Measurements from ENCODE around the gene GPR155. TPM values are rescaled to one million over a fixed set of nuclear protein-coding genes. Genes with fewer than 3 reads are reported as not detected.
"Not testable (repeated sequence)": the region's sequence is repeated elsewhere in the genome, so short reads cannot be mapped to it uniquely, and the experiment has no call there.

The GPR155 gene
- total RNA-seq, 2 donors from 2014 or later = 2.3 to 4.1 TPM

DNA sequence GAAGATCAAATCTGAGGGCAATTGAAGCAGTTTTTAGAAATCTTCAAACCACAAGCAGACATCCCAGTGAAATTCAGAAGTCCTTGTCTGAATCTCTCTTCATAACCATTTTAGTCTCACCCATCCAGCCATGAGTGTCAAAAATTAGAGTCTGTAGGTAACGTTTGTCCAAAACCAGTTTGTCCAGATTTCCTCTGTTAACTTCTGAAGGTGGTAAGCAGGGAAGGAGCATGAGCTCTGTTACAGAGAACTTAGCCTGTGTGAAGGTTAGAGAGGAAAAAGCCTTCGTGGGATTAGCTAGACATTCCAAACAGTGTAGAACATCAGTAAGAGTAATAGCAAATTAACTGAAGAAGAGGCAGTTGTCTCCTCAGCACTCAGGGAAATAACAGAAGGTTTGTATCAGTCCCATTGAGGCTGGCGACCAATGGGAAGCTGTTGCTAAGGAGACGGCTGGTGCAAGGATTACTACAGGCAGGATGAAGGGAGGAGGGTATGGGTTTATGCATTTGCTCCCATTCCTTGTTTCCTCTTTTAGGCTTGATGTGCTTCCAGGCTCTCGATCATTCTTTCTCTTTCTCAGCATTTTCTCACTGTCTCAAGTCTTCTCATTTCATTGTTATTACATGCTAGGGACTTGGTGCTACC, 8.7 kb upstream of the GPR155 start:
- DNase-seq (no peak), ATAC-seq (no peak)
- intact Hi-C loops (cut with DNase I, micrococcal nuclease) = no loop called here

DNA sequence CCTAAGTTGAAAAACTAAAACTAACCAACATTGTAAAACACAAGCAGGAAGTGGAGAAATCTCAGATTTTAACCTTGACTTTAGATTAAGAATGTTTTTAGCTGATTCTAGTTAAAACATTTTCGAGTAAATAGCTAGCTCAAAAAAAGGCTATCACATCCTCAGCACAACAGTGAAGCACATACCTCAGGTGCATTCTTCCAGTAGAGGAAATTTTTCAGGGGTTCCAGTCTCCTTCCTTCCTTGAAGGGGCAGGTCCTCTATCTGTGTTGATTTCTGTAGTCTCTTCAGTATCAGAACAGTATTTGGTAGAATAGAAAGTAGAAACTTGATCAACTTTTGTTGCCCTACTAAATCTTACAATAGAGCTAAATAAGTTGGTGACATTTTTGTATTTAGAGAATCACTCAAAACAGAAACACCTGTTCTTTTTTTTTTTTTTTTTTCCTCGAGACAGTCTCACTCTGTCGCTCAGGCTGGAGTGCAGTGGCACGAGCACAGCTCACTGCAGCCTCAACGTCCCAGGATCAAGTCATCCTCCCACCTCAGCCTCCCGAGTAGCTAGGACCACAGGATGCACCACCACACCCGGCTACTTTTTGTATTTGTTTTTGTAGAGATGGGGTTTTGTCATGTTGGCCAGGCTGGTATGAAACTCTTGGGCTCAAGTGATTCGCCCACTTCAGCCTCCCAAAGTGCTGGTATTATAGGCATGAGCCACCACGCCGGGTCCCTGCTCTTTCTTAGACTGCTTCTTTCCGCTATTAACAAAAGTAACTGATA, 6.9 kb upstream of the GPR155 start:
- ATAC-seq (no peak), DNase-seq (peak in 1 of 2 donors; percentile 16)
- intact Hi-C loops (cut with DNase I, micrococcal nuclease) = no loop called here

DNA sequence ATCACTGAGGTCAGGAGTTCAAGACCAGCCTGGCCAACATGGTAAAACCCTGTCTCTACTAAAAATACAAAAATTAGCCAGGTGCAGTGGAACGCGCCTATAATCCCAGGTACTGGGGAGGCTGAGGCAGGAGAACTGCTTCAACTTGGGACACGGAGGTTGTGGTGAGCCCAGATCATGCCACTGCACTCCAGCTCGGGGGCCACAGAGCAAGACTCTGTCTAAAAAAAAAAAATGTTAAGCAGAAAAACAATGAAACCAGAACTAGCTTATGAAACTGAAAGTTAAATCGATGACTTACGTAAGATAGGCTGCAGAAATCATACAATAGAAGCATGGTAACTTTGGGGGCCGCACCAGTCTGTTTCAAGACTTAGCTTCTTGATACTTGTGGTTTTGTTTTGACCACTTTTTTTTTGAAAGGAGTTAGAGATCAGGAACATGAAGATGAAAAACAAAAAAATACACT, 6.2 kb upstream of the GPR155 start:
- intact Hi-C loops (cut with DNase I, micrococcal nuclease) = no loop called here
- ATAC-seq (peak; percentile 23), DNase-seq (peak; percentile 32 to 33)

DNA sequence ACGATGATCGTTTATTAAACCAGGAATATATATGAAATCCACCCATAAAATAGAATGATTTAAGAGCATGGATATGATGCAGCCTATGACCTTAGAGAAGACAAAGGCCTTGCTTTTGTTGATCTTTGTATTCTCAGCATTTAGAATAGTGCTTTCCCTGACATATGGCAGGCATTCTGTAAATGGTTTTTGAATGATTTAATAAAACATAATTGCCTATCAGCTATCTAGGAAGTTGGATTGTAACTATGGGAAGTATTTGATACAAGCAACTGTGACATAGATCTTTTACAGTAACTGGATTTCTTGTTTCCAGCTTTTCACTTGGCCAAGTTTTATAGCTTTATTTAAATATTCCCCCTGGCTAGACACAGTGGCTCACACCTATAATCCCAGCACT, 5.1 kb upstream of the GPR155 start:
- ATAC-seq (no peak), DNase-seq (no peak)
- intact Hi-C loops (cut with DNase I, micrococcal nuclease) = no loop called here

DNA sequence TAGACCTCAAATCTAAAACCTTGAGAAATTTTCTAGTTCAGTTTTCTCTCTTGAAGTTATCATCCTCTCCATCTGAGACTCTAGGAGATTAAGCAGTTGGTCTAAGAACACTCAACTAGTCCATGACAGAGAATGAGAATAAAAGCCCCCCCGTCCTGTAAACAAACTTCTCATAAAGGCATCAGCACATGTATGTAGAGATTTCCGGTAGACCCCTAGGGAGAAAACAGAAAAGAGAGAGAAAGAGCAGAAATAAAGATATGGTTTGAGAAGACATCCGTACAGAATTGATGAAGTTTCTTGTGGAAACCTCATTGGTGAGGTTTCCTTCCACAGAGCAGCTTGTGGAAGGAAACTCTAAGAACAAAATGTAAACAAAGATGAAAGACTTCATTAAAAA, 3.2 kb upstream of the GPR155 start:
- intact Hi-C loops (cut with DNase I, micrococcal nuclease) = no loop called here
- DNase-seq (no peak), ATAC-seq (no peak)

DNA sequence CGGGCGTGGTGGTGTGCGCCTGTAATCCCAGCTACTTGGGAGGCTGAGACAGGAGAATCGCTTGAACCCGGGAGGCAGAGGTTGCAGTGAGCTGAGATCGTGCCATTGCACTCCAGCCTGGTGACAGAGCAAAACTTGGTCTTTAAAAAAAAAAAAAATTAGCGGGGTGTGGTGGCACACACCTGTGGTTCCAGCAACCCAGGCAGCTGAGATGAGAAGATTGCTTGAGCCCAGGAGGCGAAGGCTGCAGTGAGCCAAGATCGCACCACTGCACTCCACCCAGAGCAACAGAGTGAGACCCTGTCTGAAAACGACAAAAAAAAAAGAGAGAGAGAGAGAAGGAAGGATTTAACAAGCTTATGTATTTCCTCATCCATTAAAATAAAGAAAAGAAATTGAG, 2.7 kb upstream of the GPR155 start:
- DNase-seq; ATAC-seq; intact Hi-C loops (cut with DNase I, micrococcal nuclease): not testable (repeated sequence)

DNA sequence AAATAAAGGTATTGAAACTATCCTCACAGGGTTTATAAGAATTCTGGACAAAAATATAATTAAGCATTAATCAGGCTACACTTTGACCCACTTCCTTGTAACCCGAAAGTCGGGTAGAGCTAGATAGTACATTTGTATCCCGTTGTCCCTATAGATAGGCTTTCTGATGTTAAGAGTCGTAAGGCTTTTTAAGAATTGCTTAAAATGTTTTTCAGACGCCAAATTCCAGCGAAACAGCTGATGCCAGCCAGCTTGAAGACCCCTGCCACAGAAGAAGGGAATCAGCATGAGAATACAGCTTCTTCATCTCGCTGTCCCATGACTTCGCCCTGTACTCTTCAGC, 962 bp upstream of the GPR155 start:
- no peak for DNase-seq
- ATAC-seq = no peak
- intact Hi-C loops (cut with DNase I, micrococcal nuclease) = no loop called here

DNA sequence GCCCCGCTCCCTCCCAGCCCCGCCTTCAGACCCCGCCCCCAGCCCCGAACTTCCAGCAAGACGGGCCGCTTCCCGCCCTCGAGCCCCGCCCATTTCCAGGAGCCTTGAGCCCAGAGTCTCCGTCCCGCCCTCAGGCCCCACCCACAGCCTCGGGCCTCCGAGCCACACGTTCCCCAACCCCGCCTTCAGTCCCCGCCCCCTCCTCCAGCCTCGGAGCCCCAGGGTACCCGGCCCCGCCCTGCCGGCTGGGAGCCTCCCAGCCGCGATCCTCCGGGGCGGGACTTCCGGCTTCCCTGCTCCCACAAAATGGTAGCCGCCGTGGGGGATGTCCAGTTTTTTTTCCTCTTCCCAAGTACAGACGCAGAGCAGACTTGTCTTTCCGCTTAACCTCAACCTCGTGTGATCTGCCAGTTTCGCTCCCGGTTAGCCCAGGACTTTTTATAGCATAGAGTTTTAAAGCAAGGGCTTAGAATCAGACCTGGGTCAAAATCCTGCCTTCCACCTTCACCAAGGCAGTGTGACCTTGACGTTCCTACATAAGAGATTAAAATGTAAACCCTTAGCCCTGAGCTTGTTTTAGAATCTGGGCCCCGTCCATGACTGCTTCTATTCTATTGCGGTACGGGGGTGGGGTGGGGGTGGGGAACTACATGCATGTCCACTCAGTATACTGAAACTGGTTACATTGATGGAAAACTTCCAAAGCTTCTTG, 435 bp upstream of the GPR155 start:
- peak; percentile 99 for ATAC-seq
- DNase-seq = peak; percentile 100
- intact Hi-C loops (cut with DNase I, micrococcal nuclease) = no loop called here

DNA sequence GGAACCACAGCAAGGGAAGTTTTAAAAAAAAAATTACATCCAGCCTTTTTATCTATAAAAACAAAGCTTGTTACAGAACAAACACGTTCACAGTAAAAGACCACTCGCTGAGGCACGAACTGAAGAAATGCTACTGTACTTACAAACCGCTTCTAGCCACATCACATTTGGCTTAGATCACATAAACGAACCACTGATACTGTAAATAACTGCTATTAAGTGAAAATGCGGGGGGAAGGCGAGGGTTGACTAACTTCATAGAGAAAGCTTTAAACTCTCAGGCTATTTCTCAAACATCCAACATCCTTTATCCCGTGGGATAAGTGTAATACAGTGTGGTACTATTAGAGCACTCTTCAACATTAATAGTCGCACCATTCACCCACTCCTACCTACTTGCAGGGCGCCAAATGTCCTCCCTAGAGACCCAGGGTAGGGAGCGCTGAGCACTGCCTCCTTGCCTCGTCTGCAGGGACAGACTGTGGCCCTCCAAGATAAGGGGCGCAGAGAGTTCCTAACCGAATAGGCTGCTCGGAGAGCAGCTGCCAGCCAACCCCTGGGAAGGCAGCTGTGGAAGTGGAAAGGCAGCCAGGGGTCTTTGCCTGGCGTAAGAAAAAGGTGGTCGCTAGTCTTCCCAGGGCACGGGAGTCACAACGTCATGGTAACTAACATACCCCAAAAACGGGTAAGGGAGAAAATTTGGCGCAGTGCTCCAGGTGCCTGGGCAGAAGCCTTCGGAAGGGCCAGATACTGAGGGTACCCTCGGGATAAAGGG, 854 bp downstream of the GPR155 start:
- DNase-seq = peak; percentile 34 to 40

DNA sequence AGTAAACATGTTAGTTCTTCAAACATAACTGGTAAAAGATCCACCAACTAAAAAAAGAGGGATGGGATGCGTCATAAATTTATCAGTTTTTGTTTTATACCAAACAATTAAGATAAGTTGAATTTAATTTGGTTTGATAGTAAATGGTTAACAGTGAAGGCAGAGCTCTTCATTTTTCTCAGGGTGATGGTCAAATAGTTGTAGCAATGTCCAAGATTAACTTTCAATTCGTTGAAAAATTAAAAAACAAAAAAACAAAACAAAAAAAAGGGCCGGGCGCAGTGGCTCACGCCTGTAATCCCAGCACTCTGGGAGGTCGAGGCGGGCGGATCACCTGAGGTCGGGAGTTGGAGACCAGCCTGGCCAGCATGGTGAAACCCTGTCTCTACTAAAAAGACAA, 1.8 kb downstream of the GPR155 start:
- ATAC-seq; DNase-seq; intact Hi-C loops (cut with DNase I, micrococcal nuclease): not testable (repeated sequence)

More for the DNA sequence above, 854 bp downstream of the GPR155 start:
- intact Hi-C loops (cut with DNase I, micrococcal nuclease) = no loop called here
- ATAC-seq = no peak

DNA sequence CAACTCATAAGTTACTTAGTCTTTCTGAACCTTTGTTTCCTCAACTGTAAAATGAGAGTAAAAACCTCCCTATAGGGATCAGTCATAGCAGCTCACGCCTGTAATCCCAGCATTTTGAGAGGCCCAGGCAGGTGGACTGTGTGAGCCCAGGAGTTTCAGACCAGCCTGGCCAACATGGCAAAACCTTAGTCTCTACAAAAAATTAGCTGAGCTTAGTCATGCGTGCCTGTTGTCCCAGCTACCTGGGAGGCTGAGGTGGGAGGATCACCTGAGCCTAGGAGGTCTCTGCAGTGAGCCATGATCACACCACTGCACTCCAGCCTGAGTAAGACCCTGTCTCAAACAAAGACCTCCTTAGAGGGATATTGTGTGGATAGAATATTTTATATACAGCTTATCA, 2.3 kb downstream of the GPR155 start:
- ATAC-seq (no peak), DNase-seq (no peak)

DNA sequence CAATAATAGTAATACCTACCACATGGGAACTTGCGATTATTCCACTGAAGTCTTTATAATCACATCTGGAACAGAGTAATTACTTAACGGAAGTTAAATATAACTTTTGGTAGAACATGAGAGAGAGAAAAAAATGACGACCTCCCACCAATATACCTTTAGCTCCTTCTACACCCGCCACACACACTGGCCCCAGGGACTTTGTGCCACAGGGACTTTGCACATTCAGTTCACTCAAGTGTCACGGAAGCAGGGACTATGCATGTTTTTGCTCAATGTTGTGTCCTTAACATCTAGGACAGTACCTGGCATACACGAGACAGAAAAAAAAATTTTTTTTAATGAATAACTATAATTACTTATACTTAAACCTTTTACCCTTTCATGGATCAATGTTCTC, 4.0 kb downstream of the GPR155 start:
- ATAC-seq (no peak), DNase-seq (no peak)
- intact Hi-C loops (cut with DNase I, micrococcal nuclease) = no loop called here

More for the DNA sequence above, 2.3 kb downstream of the GPR155 start:
- intact Hi-C loops (cut with DNase I, micrococcal nuclease) = no loop called here

DNA sequence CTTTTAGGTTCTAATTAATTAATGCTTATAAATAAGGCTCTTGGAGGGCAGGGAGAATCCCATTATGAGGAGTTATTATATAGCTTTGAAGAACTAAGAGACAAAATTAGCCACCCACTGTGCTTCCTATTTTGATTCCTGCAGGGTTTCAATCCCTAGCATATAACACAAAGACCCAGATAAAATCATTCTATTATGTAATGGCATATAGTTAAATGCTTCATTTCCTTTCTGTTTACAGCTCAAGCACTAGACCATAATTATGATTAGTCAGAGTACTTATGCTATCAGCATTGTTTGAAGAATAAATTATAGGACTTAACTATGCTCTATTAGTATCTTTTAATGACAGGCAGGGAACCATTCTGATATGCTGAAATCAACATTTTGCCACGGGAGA, 9.1 kb downstream of the GPR155 start:
- DNase-seq (no peak), ATAC-seq (no peak)
- intact Hi-C loops (cut with DNase I, micrococcal nuclease) = no loop called here

DNA sequence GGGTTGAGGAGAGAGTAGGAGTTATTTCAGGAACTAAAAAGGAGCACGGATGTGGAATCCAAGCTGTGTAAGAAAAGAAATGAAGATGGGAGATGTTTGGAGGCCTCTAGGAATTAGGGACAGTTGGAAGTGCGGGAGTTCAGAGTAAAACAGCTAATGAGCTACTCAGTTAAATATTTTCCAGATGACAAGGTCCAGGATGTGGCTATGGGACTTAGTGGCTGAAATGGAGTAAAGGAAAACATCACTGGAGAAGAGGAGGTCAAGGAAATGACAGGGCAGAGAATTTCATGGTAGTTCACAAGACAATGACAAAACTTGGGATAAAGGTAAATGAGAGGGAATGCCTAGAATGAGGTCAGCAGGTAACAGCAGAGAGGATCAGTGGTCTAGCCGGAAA, 13.0 kb downstream of the GPR155 start:
- ATAC-seq (no peak), DNase-seq (no peak)
- intact Hi-C loops (cut with DNase I, micrococcal nuclease) = no loop called here

DNA sequence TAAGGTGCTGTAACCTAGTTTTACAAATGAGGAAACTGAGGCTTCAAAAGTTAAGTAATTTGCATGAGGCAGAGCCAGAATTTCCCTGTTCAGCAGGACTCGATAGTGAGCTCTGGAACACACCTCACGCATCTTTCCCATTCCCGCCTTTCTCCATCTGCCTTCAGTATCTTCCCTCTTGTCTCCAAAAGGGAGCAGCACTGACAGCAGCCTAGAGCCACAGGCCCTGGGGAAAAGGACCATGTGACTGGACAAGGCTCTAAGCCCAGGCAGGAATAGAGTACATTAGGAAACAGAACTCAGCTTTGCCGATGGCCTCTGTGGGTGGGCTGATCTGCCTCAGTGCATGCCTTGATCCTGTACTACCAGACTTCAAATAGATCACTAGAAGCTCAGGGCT, 21.5 kb downstream of the GPR155 start:
- intact Hi-C loops (cut with DNase I, micrococcal nuclease) = loop anchor here in 1 of 2 donors (10.0 kb wide), 1 partner anchor 59 kb away; no protein-coding TSS in a partner anchor
- no peak for ATAC-seq

DNA sequence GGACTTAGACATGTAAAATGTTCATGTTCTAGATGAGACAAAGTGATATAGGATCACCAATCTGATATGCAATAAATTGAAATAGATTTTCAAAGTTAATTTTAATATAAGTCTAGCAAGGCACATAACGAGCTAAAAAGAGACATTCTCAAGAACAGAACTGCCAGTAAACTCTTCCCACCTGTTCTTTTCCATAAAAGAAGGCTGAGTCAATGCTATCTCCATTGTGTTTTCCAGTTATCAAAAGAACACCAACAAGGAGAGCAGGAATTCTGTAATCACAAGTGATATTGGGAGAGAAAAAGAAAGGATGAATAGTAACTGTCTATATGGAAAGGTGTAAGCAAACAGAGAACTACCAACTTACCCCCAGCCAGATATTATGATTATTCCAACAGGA, 25.6 kb downstream of the GPR155 start:
- no peak for ATAC-seq
- DNase-seq = no peak
- intact Hi-C loops (cut with DNase I, micrococcal nuclease) = loop anchor here in 1 of 2 donors (5.0 to 10.0 kb wide), 3 partner anchors 64 to 226 kb away; no protein-coding TSS in a partner anchor

More for the DNA sequence above, 21.5 kb downstream of the GPR155 start:
- no peak for DNase-seq

DNA sequence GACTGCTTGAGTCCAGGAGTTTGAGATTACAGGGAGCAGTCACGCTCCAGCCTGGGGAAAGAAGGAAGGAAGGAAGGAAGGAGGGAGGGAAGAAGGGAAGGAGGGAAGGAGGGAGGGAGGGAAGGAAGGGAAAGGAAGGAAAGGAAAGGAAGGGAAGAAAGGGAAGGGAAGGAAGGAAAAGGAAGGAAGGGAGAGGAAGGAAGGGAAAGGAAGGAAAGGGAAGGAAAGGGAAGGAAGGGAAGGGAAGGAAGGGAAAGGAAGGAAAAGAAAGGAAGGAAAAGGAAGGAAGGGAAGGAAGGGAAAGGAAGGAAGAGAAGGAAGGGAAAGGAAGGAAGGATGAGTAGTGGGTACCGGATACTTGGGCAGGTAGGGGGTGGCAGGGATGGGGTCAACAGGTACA, 32.3 kb downstream of the GPR155 start:
- no peak for ATAC-seq
- intact Hi-C loops (cut with DNase I, micrococcal nuclease) = no loop called here
- no peak for DNase-seq

DNA sequence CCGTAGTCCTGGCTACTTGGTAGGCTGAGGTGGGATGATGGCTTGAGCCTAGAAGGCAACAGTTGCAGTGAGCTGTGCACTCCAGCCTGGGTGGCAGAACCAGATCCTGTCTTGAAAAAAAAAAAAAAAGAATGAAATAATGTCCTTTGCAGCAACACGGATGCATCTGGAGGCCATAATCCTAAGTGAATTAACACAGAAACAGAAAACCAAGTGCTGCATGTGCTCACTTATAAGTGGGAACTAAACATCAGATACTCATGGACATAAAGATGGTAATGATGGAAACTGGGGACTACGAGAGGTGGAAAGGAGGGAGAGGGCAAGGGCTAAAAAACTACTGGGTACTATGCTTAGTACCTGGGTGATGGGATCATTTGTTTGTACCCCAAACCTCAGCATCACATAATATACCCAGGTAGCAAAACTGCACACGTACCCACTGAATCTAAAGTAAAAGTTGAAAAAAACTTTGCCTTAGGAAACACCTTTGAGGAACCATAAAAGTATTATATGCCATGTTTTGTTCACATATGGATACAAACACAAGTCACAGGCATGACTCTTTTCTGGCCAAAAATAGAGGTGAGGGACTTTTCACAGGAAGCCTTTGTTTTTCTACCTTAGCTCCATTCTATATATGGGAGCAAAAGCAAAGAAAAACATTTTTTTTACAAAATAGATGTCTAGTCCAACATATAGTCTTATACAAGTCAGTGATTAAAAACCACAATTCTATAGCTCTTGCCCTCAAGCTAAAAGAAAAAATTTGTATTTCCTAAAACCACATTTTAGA, 36.6 kb downstream of the GPR155 start:
- ATAC-seq = no peak
- intact Hi-C loops (cut with DNase I, micrococcal nuclease) = no loop called here
- no peak for DNase-seq

Measured in left colon (tissue), 2 donors.